ENCODE results near the gene CADM1.

CADM1 gene

DNA sequence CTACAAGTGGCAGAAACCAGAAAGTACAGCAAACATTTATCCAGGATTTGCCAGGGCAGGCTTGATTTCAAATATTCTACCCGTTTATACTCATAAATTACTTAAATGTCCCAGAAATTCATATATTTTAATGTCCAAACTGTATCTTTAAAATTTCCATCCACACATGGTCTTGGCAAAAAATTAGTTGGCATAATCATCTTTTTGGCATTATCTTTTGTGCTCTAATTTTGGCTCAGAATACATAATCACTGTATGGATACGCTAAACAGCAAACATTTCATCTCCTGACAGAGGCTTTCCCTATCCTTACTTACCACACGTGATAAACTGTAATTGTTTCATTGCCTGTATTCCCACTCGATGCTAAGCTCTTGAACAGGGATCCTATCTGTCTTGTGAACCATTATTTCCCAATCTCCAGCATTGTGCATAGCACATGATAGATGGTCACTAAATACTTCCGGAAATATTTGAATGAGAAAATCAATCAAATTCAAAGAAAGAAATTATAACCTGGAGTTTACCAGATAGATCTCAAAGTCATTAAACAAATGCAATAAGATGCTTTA, 64.2 kb downstream of the CADM1 start:
- no peak for DNase-seq

DNA sequence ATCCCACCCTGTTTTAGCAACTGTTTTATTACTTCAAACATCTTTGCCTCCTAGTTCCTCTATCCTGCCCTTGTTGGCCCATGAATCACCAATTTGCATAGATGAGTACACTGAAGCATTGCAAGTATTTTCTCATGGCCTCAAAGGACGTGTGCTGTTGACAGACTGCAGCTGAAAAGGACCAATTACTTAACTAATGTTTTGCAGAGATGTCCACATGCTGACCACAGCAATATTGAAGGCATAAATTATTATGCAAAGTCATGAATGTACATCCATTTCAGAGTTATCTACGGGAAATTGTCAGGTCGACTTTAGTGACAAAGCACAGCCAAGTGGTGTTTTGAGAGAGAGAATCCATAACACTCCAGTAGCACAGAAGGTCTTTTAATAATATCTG, 64.8 kb downstream of the CADM1 start:
- DNase-seq, result peak; percentile 43

DNA sequence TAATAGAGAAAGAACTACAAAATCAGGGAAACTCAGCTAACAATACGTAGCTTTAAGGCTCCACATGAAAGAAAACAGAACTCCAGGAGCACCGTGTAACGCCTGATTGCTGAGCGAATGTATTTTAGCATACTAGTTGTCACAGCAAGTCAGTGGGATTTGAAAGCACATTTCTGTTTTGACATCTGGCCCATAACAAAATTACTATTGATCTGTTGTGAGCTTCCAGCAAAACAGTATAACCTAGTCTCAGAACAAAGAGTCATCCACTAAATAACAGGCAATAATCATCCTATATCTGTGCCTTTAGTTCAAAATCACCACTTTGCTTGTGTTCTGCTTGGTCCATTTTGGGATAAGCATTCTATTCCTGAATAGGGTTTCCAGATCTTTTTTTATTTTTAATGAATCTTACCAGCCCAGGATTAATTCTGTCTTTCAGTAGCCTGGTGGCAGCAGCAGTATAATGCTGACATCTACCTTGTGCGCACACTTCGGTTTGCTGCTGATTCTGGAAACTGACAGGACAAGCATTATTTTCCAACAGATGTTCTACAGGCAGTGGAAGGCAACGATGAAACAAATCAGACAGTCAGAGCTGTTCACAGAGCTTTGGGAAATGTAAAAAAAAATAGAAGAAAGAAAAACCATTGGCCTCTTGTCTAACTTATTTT, 66.2 kb downstream of the CADM1 start:
- no peak for DNase-seq

DNA sequence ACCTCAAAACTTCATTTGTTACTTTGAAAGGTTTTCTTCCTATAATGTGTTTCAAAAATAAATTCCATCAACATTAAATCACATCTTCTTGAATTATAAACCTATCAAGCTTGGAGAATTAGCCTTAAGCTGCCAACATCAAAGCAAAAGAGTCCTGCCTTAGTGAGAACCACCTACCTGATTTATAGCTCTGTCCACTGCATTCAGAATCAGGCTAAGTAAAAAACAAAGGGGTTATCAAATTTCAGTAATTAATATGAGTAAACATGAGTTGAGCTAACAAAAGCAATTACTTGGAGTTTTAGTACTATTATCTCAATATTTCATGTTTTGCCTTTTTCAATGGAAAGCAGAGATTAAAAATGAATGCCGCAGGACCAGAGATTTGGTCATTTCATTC, 73.9 kb downstream of the CADM1 start:
- DNase-seq, result no peak

DNA sequence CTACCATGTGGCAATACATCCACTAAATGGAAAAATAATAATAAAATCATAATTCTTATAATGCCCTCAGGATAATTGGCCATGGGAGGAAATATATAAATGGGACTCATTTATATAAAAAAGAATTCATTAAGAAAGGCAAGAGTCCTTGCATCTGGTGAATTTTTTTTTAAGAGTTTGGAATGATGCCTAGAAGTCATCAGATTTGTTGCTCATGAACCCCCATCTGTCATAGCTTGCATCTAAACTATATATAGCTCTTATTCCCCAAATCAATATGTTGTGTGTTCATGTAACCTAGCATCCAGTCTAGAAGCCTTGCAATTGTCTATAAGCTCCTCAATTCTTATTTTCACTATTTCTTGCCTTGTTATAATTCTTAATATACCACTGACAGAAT, 75.9 kb downstream of the CADM1 start:
- DNase-seq, result no peak

DNA sequence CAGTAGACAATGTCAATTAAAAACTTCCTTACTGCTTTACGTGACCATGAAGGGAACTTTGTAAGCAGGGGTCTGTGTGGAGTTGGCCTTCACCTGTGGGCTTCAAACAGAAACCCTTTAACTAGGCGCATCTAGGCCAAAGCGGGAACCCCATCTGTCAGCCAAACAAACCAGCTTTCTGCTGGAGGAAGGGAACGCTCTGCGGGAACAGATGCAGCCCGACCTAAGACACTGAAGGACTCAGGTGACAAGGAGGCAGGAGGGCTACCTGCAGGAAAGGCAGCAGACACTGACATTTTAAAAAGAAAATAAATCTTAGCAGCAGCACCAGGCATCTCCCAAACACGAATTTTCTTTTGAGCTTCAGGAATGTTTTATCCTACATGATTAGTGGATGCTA, 78.4 kb downstream of the CADM1 start:
- no peak for DNase-seq

DNA sequence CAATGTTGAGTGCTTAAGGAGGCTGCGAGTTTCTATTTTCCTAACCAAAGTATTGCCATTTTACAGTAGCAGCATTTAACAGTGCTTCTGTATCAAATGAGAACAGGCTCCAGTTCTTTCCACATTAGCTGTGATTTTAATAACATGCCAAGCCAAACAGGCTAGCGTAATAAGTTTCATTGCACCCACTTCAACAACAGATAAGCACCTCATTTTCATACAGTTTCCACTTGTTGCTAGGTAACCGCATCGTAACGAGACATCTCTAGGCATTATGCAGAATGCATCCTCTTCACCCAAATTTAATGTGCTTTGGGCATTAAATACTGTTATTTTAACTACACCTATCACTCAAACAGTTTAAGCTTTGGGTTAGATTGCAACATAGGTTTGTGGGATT, 79.0 kb downstream of the CADM1 start:
- no peak for DNase-seq

DNA sequence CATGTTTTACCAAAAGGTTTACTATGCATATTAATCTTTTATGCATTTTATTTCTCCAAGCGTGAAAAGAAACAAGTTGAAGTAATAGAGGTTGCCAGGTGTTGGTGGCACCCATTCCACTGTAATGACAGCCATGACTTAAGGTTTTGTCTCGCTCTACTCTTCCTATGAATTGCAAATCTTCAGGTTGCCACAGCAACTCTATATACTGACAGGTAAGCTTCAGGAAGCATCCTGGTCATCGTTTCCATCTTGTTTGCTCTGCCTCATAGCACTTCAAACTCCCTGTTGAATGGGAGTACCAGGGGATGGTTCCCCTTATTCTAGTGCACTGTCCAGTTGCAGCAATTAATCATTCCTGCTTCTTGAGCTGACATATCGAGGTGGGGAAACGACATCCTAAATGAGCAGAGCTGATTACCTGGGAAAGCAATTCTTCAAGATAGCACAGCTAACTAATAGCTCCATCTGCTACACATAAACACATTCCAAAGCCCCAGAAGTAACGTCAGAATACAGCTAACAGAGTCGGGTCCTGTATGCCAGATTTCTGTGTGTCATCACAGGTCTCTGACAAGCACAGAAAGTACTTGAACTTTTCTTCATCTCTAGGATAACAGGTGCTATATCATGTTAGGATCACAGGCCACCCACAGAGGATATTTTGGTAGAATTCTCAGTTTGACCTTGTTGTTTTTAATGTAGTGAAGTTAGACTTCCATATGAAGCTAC, 80.3 kb downstream of the CADM1 start:
- no peak for DNase-seq

DNA sequence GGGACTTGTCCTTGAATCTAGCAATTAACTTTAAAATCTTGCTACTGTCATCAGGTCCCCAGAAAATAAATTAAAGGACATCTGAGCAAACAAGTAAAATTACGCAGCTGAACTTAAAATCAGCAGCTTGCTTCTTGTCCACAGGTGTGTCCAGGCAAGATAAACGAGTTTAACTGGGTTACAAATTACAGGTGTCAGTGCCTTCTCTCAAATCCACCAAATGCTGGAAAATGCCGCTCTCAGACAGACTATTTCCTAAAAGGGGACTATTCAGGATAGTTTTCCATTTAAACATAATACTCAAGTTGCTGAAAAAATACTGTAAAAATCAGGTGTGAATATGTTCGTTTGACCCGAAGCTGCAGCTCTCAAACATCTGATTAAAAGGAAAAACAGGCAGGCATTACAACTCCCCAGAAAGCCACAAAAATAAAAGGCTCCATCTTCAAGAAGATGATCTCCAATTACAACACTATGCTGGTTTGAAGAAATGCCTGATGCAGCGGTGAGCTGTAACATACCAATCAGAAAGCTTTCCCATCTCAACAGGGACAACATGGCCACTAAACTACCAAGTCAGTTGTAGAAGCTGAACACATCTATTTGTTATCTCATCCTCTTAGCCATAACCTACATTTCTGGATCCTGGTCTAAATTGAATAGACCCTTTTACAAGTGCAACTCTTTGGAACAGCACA, 82.1 kb downstream of the CADM1 start:
- DNase-seq, result no peak

DNA sequence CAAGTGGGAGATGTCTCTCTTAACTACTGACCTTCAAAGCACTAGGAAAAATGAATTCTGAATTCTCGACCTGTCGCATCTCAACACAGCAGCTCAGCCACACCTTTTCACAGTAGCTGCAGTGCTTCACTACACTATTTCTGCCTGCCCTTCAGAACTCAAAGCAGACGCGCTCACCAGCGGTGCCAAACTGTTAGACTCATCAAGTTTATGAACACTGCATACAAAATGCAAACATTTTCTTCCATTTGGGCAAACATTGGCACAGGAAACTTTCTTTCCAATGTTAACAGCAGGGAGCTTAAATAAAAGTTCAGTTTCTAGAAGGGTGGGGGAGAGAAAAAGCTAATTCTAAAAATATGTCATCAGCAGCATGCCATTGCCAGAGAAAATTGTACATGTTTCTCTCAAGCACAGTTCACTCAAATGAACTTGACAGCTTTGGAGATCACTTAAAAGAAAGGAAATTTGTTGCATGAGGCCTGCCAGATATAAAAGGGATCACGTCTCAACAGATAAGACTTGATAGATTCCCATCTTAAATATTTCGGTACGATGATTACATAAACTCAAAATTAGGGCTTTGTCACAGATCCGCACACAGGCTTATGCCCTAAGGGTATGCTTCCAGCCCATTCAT, 82.7 kb downstream of the CADM1 start:
- no peak for DNase-seq

DNA sequence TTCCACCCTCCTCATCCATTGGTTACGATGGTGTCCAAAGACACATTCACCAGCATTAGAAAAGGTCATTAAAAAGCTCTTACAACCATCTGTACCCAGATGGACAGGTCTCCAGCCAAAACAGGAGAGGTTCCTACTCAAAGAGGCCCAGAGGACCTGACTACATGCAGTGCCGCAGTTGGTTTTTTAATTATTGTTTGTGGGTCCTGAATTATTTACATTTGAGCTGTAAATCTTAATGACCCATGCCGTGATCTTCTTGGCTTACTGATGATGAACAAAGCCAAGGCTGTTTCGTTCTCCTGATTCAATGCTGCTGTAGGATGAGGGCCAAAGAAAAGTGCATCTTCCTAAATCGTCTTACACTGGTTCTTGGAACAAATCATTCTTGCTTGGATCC, 83.7 kb downstream of the CADM1 start:
- no peak for DNase-seq

DNA sequence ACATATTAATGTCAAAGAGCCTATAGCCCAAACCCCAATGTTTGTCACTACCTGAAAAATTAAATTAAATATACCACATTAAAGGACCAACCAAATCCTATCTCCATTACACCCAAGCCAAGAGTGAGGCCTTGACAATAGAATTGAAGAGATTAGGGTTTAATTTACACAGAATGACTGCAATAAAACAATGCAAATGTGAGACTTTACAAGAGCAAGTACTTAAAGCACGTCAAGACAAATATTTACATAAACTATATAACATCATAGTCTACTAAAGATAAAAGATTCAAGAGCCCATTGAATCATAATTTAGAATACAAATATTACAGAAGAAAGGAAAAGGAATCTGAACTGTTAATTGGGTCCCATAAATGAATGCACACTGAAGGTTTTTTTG, 85.6 kb downstream of the CADM1 start:
- no peak for DNase-seq

DNA sequence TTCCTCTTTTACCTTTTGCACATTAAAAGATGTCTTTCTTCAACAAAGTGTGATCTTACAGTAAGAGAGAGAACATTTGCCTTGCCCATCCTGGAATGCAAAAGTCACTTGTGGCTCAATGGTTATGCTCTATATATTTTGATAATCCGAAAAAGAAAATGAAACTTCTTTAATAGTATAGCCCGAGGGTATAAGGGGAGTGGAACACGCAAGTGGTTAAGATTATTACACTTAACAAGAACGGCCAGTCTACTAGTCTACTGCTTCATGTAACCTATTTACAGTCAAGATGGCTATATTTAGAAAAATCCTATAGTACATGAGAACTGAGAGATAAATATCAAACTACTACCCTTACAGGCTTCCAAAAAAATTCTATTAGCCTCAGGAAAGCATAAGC, 86.1 kb downstream of the CADM1 start:
- no peak for DNase-seq

DNA sequence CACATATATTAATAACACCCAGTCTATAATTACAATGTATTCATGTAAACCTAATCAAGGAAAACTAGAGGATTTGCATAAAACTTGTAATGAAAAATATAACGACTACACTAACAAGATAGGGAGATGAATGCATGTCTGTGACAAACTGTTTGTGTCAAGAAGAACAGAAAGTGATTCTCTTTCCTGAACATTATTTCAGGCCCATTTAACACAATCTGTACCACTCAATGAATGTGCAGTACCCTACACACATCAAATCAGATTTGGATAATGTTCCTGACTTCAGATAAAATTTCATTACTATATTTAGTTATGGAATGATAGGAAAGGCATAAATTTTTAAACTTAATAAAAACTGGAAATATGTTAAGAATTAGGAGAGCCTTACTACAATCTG, 93.1 kb downstream of the CADM1 start:
- no peak for DNase-seq

DNA sequence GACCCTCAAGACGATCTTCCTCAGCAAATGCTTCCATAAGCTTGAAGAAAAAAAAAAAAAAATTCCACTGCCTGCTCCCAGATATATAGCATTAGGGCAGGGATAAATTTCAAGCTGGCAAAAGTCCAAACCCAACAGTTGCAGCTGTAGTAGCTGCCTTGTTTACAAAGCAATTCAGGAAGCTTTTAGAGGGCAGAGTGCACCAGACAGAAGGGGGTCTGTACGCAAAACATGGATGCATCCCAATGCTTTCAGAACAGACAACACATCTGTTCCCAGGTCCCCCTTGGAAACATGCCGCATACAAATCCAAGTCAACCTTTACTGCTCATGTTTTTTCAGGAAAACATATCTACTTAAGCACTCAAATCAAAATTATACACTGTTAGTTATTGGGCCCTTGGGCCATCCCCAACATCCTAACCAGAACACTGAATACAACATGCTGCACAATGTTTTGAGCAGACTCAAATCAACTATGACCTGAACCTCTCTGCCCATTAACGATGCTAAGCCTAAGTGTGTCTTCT, 94.5 kb downstream of the CADM1 start:
- DNase-seq, result no peak

DNA sequence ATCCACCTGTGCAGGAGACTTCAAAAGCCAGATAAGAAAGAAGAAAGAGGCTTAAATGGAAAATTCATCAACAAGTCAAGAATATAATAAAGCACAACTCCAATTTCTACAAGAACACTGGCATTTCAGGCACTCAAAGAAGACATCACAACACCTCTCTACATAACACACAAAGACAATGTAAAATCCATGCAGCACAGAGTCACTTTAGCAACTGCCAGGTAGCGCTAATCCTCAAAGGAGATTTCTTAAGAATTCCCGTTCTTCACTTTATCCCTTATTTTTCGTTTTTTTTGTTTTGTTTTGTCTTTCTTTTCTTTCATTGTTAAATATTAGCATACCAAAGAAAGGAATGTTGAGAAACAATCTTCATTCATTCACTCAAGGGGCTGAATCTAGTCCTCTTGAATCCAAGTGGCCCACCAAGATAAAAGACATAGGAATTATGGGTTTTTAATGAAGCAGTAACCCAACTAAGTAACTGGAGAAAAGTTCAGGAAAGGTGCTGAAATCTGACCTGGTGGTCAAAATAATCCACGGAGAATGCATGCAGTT, 95.0 kb downstream of the CADM1 start:
- DNase-seq, result no peak

DNA sequence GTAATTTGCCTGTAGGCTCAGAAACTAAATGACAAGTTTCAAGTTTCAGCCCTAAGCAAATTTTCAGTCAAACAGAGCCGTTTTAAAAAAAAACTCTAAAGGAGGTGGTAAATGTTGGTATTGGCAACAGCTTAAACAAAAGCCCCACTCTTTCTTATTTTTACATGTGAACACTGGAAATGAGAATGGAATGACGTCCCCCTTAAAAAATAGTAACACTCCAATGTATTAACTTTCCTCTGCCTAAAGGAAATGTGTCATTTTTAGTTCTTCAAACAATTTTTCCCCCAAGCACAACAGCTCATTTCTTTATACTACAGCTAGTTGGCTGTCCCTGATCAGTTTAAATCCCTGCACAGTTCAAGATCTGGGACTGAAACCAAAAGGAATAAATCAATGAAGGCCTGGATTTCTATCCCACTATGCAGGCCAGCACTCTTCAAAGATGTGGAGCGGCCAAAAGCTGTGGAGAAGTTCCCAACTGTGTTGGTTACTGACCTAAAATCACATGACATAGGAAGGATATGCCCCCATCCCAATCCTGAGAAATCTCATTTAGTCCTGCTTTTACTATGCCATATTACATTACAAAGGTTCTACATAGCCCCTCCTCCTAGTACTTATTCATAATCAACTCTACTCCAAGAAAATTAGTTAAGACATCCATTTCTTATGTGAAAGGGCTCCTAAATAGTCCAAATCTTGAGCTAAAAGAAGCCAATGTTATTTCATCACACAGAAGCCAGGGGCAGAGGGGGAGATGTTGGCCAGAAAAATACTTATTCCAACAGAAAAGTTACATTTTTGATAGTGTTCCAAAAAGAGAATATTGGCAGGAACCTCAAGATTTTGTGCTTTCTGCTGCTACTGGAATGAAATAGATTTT, 95.9 kb downstream of the CADM1 start:
- DNase-seq, result no peak

DNA sequence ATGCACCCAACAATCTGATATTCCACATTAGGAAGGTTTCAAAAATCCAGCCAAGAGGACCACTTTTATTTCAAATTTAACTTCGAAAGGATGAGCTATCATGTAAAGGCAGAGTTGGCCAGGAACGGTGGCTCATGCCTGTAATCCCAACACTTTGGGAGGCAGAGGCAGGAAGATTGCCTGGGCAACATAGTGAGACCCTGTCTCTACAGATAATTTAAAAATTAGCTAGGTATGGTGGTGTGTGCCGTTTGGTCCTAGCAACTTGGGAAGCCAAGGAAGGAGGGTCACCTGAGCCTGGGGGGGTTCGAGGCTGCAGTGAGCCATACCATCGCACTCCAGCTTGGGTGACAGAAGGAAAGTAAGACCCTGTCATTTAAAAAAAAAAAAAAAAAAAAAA, 96.7 kb downstream of the CADM1 start:
- no peak for DNase-seq

DNA sequence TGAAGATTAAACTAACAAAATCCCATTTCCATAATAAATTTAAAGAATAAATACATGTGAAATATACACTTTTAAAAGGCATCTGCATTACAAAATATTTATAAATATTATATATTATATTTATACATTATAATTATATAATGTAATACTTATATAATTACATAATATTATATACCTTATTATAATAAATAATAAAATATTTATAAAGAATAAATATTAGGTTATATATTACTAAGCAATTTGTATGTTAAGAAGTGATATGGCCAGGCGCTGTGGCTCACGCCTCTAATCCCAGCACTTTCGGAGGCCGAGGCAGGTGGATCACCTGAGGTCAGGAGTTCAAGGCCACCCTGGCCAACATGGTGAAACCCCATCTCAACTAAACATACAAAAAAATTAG, 97.8 kb downstream of the CADM1 start:
- no peak for DNase-seq

DNA sequence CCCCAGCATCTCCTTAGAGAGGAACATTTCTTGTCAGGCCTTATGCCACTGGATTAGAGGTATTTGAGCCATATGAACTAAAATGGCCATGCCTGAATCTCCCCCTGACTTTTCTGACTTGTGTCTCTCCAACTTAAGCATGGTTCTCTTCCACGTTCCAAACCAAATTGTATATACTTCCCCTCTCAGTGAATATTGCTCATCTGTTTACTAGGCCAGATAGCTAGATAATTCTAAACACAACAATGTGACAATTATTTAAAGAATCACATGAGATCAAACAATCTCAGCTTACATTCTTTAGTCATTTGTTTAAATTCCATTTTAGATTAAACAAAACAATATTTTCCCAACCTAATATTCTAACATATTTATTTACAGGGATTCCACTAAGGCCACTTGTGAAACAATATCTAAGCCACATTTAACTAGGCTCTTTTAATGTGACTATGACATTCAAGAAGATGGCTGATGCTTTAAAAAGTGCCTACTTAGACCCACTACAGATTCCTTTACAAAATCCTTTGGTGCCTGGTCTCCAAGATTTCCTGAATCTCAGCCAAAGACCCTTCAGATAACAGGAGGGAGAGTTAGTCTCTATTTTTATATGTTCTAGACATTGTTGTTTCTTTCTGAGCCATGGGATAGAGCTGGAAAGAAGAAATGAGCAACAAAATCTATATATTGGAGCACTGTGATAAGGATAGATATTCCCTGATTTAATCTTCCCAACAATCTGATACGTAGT, 105.7 kb downstream of the CADM1 start:
- DNase-seq, result no peak

DNA sequence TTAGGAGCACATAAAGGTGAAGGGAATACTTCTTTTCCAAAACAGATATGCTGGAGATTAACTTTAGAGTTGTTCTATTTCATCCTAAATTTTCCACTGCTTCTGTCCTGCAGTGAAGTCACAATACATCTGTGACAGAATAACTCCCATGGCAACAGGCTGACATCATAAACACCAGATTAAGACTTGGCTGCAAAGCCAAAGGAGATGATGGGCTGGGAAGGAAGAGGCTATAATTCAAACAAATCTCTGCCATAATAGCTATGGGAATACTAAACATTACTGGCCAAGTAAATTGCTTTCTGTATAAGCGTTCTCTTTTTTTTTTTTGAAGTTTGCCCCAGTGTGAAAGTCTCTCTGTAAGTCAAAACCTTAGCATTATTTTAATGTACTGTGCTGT, 107.7 kb downstream of the CADM1 start:
- DNase-seq, result no peak

All from MV-4-11 (cell line).